Prostate gland (tissue), 2 donors: ENCODE measurements around the gene PSMA7.

ENCODE experiments used
- POLR2A ChIP-seq: fragments of 450-650 bp; IDR thresholded peaks from one replicate; pipeline ENCODE4 v1.6.1; 2016; ENCODE audit warnings: antibody characterized with exemption, mild to moderate bottlenecking
- POLR2AphosphoS5 ChIP-seq: sonication (generic); formaldehyde crosslinking; IDR thresholded peaks from one replicate; pipeline ENCODE4 v1.6.1; 2017; ENCODE audit warnings: antibody characterized with exemption
- TF ChIP-seq, protein P1 (sequence below), 4 experiments: fragments of 200-600 bp in 2 of 4; fragments of 450-650 bp in 2 of 4; sonication (generic) in 2 of 4; IDR thresholded peaks; 1 replicate in 3 of 4; 2 replicates in 1 of 4; pipeline ENCODE4 v1.5.1; 2016 to 2019; ENCODE audit warnings: antibody characterized with exemption in 4 of 4, mild to moderate bottlenecking in 2 of 4, moderate library complexity in 2 of 4

DNA sequence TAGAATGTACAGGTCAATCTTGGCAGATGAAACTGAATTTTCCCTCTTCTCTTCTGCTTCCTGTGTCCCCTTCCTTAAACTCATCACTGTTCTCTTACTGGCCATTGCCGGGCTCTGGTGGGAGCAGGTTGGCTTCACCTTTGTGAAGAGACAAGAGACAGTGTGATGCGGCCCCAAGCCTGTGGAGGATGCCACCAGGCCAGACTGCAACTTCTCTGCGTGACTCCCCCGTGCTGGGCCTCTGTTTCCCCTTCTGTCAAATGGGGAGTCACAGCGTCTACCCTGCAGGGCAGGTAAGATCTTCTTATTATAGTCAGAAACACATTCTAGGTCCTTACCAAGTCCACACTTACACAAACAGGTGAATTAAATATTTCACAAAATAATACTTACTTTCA lies 22.8 kb downstream of the PSMA7 start:
- TF ChIP-seq, protein P1, sequence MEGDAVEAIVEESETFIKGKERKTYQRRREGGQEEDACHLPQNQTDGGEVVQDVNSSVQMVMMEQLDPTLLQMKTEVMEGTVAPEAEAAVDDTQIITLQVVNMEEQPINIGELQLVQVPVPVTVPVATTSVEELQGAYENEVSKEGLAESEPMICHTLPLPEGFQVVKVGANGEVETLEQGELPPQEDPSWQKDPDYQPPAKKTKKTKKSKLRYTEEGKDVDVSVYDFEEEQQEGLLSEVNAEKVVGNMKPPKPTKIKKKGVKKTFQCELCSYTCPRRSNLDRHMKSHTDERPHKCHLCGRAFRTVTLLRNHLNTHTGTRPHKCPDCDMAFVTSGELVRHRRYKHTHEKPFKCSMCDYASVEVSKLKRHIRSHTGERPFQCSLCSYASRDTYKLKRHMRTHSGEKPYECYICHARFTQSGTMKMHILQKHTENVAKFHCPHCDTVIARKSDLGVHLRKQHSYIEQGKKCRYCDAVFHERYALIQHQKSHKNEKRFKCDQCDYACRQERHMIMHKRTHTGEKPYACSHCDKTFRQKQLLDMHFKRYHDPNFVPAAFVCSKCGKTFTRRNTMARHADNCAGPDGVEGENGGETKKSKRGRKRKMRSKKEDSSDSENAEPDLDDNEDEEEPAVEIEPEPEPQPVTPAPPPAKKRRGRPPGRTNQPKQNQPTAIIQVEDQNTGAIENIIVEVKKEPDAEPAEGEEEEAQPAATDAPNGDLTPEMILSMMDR (IDR thresholded peaks at IDR 0.05): no peak
- no peak for TF ChIP-seq POLR2A
- no peak for TF ChIP-seq POLR2AphosphoS5
